Measurements from ENCODE around the gene KRTAP12-4.

GRCh38 chr21:44612669-44613229 lies 41.7 kb downstream of the KRTAP12-4 start:
- TF ChIP-seq EZH2phosphoT487 (IDR thresholded peaks at IDR 0.05; ENCODE audit: insufficient read depth, low read depth): no peak
- TF ChIP-seq EZH2 (IDR thresholded peaks at IDR 0.05; ENCODE audit: insufficient read depth, poor library complexity, severe bottlenecking): no peak
